PFSK-1 (cell line): ENCODE measurements around the gene NXPH1.

Experiments used
- FOXP2 ChIP-seq: optimal IDR thresholded peaks from 2 replicates; pipeline ENCODE3; 2011; ENCODE audit warnings: borderline replicate concordance, control low read depth, inconsistent platforms; ENCODE audit not compliant: insufficient read depth; ENCODE audit errors: extremely low read length, extremely low read depth
- POLR2AphosphoS5 ChIP-seq: IDR thresholded peaks from 2 replicates; pipeline ENCODE4 v1.6.1; 2012; ENCODE audit warnings: low read depth, mild to moderate bottlenecking, control low read depth, low read length, moderate library complexity
- SIN3A ChIP-seq: IDR thresholded peaks from 2 replicates; pipeline ENCODE4 v1.6.1; 2012; ENCODE audit warnings: mild to moderate bottlenecking, low read length, moderate library complexity, borderline replicate concordance; ENCODE audit not compliant: insufficient read depth
- TAF1 ChIP-seq: IDR thresholded peaks from 2 replicates; pipeline ENCODE4 v1.6.1; 2012; ENCODE audit warnings: low read length, control low read depth, borderline replicate concordance; ENCODE audit not compliant: insufficient read depth
- TF ChIP-seq, protein P1 (sequence below), 2 experiments: IDR thresholded peaks; 2 replicates each; pipeline versions ENCODE4 v1.6.1 to v1.8.0; 2011 to 2012; ENCODE audit warnings: low read depth in 2 of 2, low read length in 2 of 2, control low read depth in 1 of 2, inconsistent platforms in 1 of 2, mild to moderate bottlenecking in 1 of 2, moderate library complexity in 1 of 2; ENCODE audit not compliant: insufficient read depth in 1 of 2

DNA sequence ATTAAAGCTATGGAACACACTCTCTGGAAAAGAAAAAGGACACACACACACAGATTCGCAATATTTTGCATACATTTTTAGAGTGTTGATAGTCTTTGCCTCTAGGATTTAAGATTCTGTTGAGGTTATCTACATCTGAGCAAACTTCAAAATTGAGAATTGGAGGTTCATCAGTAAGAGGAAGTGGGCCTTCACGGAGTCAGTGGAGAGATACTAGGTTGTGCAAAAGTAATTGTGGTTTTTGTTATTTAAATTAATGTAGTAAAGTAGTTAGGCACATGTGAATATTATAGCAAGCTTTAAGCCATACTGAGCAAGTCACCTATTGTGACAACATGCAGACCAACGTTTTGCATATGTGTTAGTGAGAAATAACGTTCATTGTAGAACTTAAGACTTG is 19.8 kb upstream of the NXPH1 start:
- TF ChIP-seq POLR2AphosphoS5, result no peak
- TF ChIP-seq TAF1, result no peak
- TF ChIP-seq, protein P1, sequence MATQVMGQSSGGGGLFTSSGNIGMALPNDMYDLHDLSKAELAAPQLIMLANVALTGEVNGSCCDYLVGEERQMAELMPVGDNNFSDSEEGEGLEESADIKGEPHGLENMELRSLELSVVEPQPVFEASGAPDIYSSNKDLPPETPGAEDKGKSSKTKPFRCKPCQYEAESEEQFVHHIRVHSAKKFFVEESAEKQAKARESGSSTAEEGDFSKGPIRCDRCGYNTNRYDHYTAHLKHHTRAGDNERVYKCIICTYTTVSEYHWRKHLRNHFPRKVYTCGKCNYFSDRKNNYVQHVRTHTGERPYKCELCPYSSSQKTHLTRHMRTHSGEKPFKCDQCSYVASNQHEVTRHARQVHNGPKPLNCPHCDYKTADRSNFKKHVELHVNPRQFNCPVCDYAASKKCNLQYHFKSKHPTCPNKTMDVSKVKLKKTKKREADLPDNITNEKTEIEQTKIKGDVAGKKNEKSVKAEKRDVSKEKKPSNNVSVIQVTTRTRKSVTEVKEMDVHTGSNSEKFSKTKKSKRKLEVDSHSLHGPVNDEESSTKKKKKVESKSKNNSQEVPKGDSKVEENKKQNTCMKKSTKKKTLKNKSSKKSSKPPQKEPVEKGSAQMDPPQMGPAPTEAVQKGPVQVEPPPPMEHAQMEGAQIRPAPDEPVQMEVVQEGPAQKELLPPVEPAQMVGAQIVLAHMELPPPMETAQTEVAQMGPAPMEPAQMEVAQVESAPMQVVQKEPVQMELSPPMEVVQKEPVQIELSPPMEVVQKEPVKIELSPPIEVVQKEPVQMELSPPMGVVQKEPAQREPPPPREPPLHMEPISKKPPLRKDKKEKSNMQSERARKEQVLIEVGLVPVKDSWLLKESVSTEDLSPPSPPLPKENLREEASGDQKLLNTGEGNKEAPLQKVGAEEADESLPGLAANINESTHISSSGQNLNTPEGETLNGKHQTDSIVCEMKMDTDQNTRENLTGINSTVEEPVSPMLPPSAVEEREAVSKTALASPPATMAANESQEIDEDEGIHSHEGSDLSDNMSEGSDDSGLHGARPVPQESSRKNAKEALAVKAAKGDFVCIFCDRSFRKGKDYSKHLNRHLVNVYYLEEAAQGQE (IDR thresholded peaks at IDR 0.05; ENCODE audit: insufficient read depth in 1 of 2, low read depth in 2 of 2, low read length in 2 of 2), result no peak
- no peak for TF ChIP-seq SIN3A
- no peak for TF ChIP-seq FOXP2
